WTC11 (cell line): ENCODE data around the gene KLC4. TPM values are rescaled to one million over a fixed set of nuclear protein-coding genes. Genes with fewer than 3 reads are reported as not detected.
A peak's percentile ranks its signal among the peaks of the same experiment; 100 is the strongest.

ENCODE experiments used
- ATAC-seq: fragments of 200-7000 bp; cut with Tn5 transposase; 2 replicates; pipeline ENCODE4 v1.10.0; 2021; ENCODE audit warnings: mild to moderate bottlenecking, moderate library complexity
- CTCF ChIA-PET: fragments of 300-600 bp; sonication (Branson Sonifier 250); formaldehyde crosslinking; loops from one replicate; lab custom pipeline; 2021; ENCODE audit warnings: antibody characterized with exemption; lab: Charles Lee
- POLR2A ChIA-PET: fragments of 350-600 bp; sonication (Branson Sonifier 250); formaldehyde crosslinking; loops from one replicate; lab custom pipeline; 2021; ENCODE audit warnings: antibody characterized with exemption; lab: Charles Lee
- DNase-seq: peaks from one replicate; pipeline ENCODE4 v3.0.0; 2021; ENCODE audit warnings: low spot score
- H3K27ac Mint-ChIP-seq: 2 replicates; pipeline ENCODE4 v1.8.0; 2021; ENCODE audit warnings: mixed read lengths
- H3K27me3 Mint-ChIP-seq: 2 replicates; pipeline ENCODE4 v1.8.0; 2021; ENCODE audit warnings: low read depth, mild to moderate bottlenecking, moderate library complexity, mixed read lengths
- H3K36me3 Mint-ChIP-seq: 2 replicates; pipeline ENCODE4 v1.8.0; 2021; ENCODE audit warnings: mixed read lengths
- H3K4me1 Mint-ChIP-seq: 2 replicates; pipeline ENCODE4 v1.8.0; 2022; ENCODE audit warnings: mixed read lengths
- H3K4me3 Mint-ChIP-seq: 2 replicates; pipeline ENCODE4 v1.8.0; 2021; ENCODE audit warnings: mild to moderate bottlenecking, moderate library complexity, mixed read lengths
- H3K9me3 Mint-ChIP-seq: 2 replicates; pipeline ENCODE4 v1.8.0; 2021; ENCODE audit warnings: mixed read lengths
- ARID4B ChIP-seq: sonication (generic); formaldehyde crosslinking; IDR thresholded peaks from 2 replicates; pipeline ENCODE4 v1.8.0; 2023; ENCODE audit warnings: missing genetic modification reagents, mild to moderate bottlenecking, borderline replicate concordance
- CBFB ChIP-seq: sonication (generic); formaldehyde crosslinking; IDR thresholded peaks from 2 replicates; pipeline ENCODE4 v1.8.1; 2022; ENCODE audit warnings: mild to moderate bottlenecking, low read depth, missing genetic modification reagents
- ELF4 ChIP-seq: sonication (generic); formaldehyde crosslinking; IDR thresholded peaks from 2 replicates; pipeline ENCODE4 v1.8.1; 2022; ENCODE audit warnings: low read depth, mild to moderate bottlenecking, moderate library complexity, missing genetic modification reagents
- MAX ChIP-seq: sonication (generic); formaldehyde crosslinking; IDR thresholded peaks from 2 replicates; pipeline ENCODE4 v1.8.0; 2022; ENCODE audit warnings: mild to moderate bottlenecking, missing genetic modification reagents
- PRRX2 ChIP-seq: fragments of 250-450 bp; sonication (Bioruptor Pico); IDR thresholded peaks from 2 replicates; pipeline ENCODE4 v1.8.0; 2021; ENCODE audit warnings: mild to moderate bottlenecking
- RELA ChIP-seq: sonication (generic); formaldehyde crosslinking; IDR thresholded peaks from 2 replicates; pipeline ENCODE4 v1.8.1; 2022; ENCODE audit warnings: missing genetic modification reagents, mild to moderate bottlenecking, borderline replicate concordance
- USF1 ChIP-seq: sonication (generic); formaldehyde crosslinking; IDR thresholded peaks from 2 replicates; pipeline ENCODE4 v1.8.0; 2022; ENCODE audit warnings: mild to moderate bottlenecking, missing genetic modification reagents
- USF2 ChIP-seq: sonication (generic); formaldehyde crosslinking; IDR thresholded peaks from 2 replicates; pipeline ENCODE4 v1.8.1; 2023; ENCODE audit warnings: mild to moderate bottlenecking, missing genetic modification reagents, moderate library complexity
- ZNF121 ChIP-seq: sonication (generic); formaldehyde crosslinking; IDR thresholded peaks from 2 replicates; pipeline ENCODE4 v1.8.0; 2023; ENCODE audit warnings: missing genetic modification reagents
- total RNA-seq: library from RNA; stranded (reverse); gene quantifications from 3 replicates; pipeline ENCODE4 v1.2.3, GENCODE V29; 2021
- TF ChIP-seq, protein P1 (sequence below): sonication (generic); formaldehyde crosslinking; IDR thresholded peaks from 2 replicates; pipeline ENCODE4 v1.8.1; 2023; ENCODE audit warnings: mild to moderate bottlenecking, moderate library complexity, missing genetic modification reagents

The KLC4 gene
- total RNA-seq, 1 experiment from 2014 or later, result 35.7 TPM

DNA sequence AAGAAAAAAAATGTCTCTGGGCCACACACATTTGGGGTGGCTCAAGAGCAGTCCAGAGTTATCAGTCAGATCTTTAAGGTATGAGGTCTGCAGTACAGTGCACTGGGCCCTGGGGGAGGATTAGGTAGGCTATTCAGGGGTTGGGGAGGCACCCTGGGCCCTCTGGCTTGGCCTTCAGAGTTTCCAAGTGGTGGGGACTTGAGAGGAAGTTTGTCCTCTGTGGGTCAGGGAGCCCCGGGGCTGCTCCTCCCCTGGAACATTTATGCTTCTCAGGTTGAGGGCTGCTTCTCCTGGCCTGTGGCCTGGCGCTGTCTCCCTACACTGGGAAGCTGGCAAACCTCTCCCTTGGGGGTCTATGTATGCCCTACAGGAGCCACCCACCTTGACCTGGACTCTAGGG is 62.7 kb downstream of the KLC4 start:
- Mint-ChIP-seq H3K27me3 (no peaks in the 10 kb centered on the region), H3K27ac (peak overlapping the region; percentile 63), H3K36me3 (no peaks in the 10 kb centered on the region), H3K9me3 (no peaks in the 10 kb centered on the region), H3K4me1 (peaks cover 45% of the 10 kb centered on the region), H3K4me3 (no peak overlapping the region)
- TF ChIP-seq PRRX2 (CRISPR knock-in tag) (no peak), ELF4 (CRISPR knock-in tag) (no peak), USF1 (CRISPR knock-in tag) (no peak), MAX (CRISPR knock-in tag) (no peak)
- TF ChIP-seq, protein P1, sequence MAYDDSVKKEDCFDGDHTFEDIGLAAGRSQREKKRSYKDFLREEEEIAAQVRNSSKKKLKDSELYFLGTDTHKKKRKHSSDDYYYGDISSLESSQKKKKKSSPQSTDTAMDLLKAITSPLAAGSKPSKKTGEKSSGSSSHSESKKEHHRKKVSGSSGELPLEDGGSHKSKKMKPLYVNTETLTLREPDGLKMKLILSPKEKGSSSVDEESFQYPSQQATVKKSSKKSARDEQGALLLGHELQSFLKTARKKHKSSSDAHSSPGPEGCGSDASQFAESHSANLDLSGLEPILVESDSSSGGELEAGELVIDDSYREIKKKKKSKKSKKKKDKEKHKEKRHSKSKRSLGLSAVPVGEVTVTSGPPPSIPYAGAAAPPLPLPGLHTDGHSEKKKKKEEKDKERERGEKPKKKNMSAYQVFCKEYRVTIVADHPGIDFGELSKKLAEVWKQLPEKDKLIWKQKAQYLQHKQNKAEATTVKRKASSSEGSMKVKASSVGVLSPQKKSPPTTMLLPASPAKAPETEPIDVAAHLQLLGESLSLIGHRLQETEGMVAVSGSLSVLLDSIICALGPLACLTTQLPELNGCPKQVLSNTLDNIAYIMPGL (CRISPR knock-in tag), result no peak
- ATAC-seq, result no peak
- CTCF ChIA-PET, result interaction anchor here (0.7 kb wide), 1 partner anchor 358 kb away, joined by 3 read pairs; no protein-coding TSS in a partner anchor
- no peak for DNase-seq
- POLR2A ChIA-PET, result no interaction called here

DNA sequence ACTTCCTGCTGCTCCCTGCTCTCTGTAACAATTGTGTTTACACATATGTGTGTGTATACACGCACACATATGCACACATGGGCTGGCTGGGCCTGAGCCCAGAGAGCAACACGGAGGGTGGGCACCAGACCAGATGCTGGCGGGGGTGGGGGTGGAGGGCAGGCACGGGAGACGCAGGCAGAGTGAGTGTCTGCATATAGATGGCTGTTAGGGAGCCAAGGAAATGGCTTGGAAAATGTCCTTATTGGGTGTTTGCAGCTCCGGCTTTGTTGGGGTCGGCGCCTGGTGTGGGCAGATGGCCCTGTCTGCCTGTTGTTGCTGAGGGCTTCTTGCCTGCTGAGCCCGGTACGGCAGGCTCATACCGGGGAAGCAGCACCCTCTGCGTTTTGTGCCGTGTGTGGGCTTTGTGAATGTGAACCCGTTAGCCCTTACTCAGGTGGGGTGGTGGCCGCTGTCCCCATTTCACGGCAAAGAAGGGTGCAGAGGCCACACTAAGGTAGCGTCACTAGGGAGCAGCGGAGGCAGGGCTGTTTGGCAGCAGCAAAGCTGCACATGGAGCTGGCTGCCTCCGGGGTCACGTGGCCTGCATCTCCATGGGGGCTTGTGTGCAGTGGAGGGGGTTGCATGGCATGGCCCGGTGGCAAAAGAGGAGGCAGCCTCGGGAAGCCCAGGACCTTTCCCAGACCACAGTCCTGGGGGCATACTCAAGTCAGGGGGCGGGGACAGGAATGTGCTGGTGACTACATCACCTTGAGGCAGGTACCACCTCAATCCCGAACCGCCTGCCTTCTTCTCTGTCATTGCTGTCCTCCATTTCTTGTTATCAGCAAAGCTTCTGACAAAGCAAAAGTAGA is 64.3 kb downstream of the KLC4 start:
- Mint-ChIP-seq H3K27ac (peak overlapping the region; percentile 89), H3K4me3 (no peak overlapping the region), H3K4me1 (peaks cover 45% of the 10 kb centered on the region), H3K36me3 (no peaks in the 10 kb centered on the region), H3K27me3 (no peaks in the 10 kb centered on the region), H3K9me3 (no peaks in the 10 kb centered on the region)
- POLR2A ChIA-PET, result interaction anchor here (0.6 kb wide), 1 partner anchor 25 kb away, joined by 3 read pairs; no protein-coding TSS in a partner anchor
- TF ChIP-seq CBFB, result 0 out of 2 replicates have a peak, but pooled peaks have one; percentile 45
- TF ChIP-seq RELA (CRISPR knock-in tag), result no peak
- TF ChIP-seq USF2, result peak; percentile 73
- peak; percentile 66; the same call in 1 of the 2 replicates for TF ChIP-seq USF1 (CRISPR knock-in tag)
- peak; percentile 25 for ATAC-seq
- CTCF ChIA-PET, result interaction anchor here (1.2 to 4.1 kb wide), 4 partner anchors 20 to 212 kb away, joined by 3 to 24 read pairs (median 5); partner anchors contain the start of gene PTK7
- peak; percentile 39 for DNase-seq

- H3K9me3 Mint-ChIP-seq, result no peaks in the 10 kb centered on the region
- TF ChIP-seq ZNF121, result peak; percentile 94
- no peak for TF ChIP-seq ARID4B (CRISPR knock-in tag)
- CTCF ChIA-PET, result interaction anchor here (1.1 to 4.1 kb wide), 5 partner anchors 19 to 213 kb away, joined by 3 to 24 read pairs (median 3); partner anchors contain the start of gene PTK7
- DNase-seq (no peak), ATAC-seq (no peak)
- peaks cover 46% of the 10 kb centered on the region for H3K4me1 Mint-ChIP-seq
- H3K36me3 Mint-ChIP-seq, result no peaks in the 10 kb centered on the region
- H3K27me3 Mint-ChIP-seq, result no peaks in the 10 kb centered on the region
- no peak overlapping the region for H3K4me3 Mint-ChIP-seq
- POLR2A ChIA-PET, result interaction anchor here (0.6 kb wide), 1 partner anchor 49 kb away, joined by 3 read pairs; the partner anchor contains the start of gene PTK7
- H3K27ac Mint-ChIP-seq, result no peak overlapping the region
Observed at GRCh38 chr6:43124481-43124880, 65.0 kb downstream of the KLC4 start.

Other genes starting within 250 kb of the KLC4 start
- 91.4 to 107 TPM (median 93.0 TPM) in 3 replicates for gene RPL7L1, start 180.0 kb upstream of the KLC4 start, total RNA-seq
- not detected in 3 replicates for gene PTCRA, start 143.6 kb upstream of the KLC4 start, total RNA-seq
- 67.0 to 88.7 TPM (median 86.5 TPM) in 3 replicates for gene CNPY3, start 130.2 kb upstream of the KLC4 start, total RNA-seq
- gene GNMT, start 98.9 kb upstream of the KLC4 start, total RNA-seq, result 1.6 to 2.7 TPM (median 2.0 TPM) in 3 replicates
- gene PEX6, start 80.5 kb upstream of the KLC4 start, total RNA-seq, result 8.2 to 12.6 TPM (median 11.7 TPM) in 3 replicates
- gene PPP2R5D, start 75.1 kb upstream of the KLC4 start, total RNA-seq, result 47.5 to 52.7 TPM (median 49.0 TPM) in 3 replicates
- gene MEA1, start 45.7 kb upstream of the KLC4 start, total RNA-seq, result 85.0 to 91.2 TPM (median 86.5 TPM) in 3 replicates
- 157 to 172 TPM (median 169 TPM) in 3 replicates for gene KLHDC3, start 45.4 kb upstream of the KLC4 start, total RNA-seq
- 65.6 to 81.0 TPM (median 67.9 TPM) in 3 replicates for gene RRP36, start 38.0 kb upstream of the KLC4 start, total RNA-seq
- gene CUL7, start 5.8 kb upstream of the KLC4 start, total RNA-seq, result 20.8 to 27.9 TPM (median 27.0 TPM) in 3 replicates
- 107 to 131 TPM (median 112 TPM) in 3 replicates for gene MRPL2, start 197 bp upstream of the KLC4 start, total RNA-seq
- 151 to 165 TPM (median 160 TPM) in 3 replicates for gene PTK7, start 16.7 kb downstream of the KLC4 start, total RNA-seq
- gene SRF, start 111.6 kb downstream of the KLC4 start, total RNA-seq, result 43.9 to 46.2 TPM (median 45.3 TPM) in 3 replicates
- 15.2 to 20.5 TPM (median 19.2 TPM) in 3 replicates for gene CUL9, start 122.6 kb downstream of the KLC4 start, total RNA-seq
- 48.4 to 56.4 TPM (median 55.4 TPM) in 3 replicates for gene DNPH1, start 169.8 kb downstream of the KLC4 start, total RNA-seq
- 0.66 to 0.78 TPM (median 0.68 TPM) in 3 replicates for gene TTBK1, start 183.8 kb downstream of the KLC4 start, total RNA-seq
- not detected in 3 replicates for gene SLC22A7, start 238.6 kb downstream of the KLC4 start, total RNA-seq
- gene CRIP3, start 249.2 kb downstream of the KLC4 start, total RNA-seq, result 44.7 to 48.9 TPM (median 45.6 TPM) in 3 replicates